KMS-11 (cell line): ENCODE results near the gene CNOT1.

Experiments
- H2AFZ ChIP-seq: fragments of 200-600 bp; sonication (generic); 2 replicates; pipeline ENCODE4 v1.6.1; 2016; ENCODE audit warnings: antibody characterized with exemption, mixed run types, low read depth
- H3K27ac ChIP-seq: fragments of 200-600 bp; sonication (generic); 2 replicates; pipeline ENCODE4 v1.6.1; 2016; ENCODE audit warnings: mild to moderate bottlenecking, mixed run types
- H3K27me3 ChIP-seq: fragments of 200-600 bp; sonication (generic); 2 replicates; pipeline ENCODE4 v1.6.1; 2017; ENCODE audit warnings: mild to moderate bottlenecking, low read depth, mixed run types, moderate library complexity; ENCODE audit not compliant: insufficient read depth
- H3K36me3 ChIP-seq: fragments of 200-600 bp; sonication (generic); 2 replicates; pipeline ENCODE4 v1.6.1; 2017; ENCODE audit warnings: mild to moderate bottlenecking, mixed run types; ENCODE audit not compliant: insufficient read depth
- H3K4me1 ChIP-seq: fragments of 200-600 bp; sonication (generic); 2 replicates; pipeline ENCODE4 v1.6.1; 2016; ENCODE audit warnings: mild to moderate bottlenecking, low read depth, mixed run types; ENCODE audit not compliant: poor library complexity, severe bottlenecking
- H3K4me2 ChIP-seq: fragments of 200-600 bp; sonication (generic); 2 replicates; pipeline ENCODE4 v1.7.0; 2016; ENCODE audit warnings: mild to moderate bottlenecking, mixed run types
- H3K4me3 ChIP-seq: fragments of 200-600 bp; sonication (generic); IDR thresholded peaks from 2 replicates; pipeline ENCODE4 v1.6.1; 2017; ENCODE audit warnings: low read depth, low read length, mixed read lengths; ENCODE audit not compliant: insufficient read depth
- H3K79me2 ChIP-seq: fragments of 200-600 bp; sonication (generic); 2 replicates; pipeline ENCODE4 v1.6.1; 2016; ENCODE audit warnings: low read depth, mixed run types; ENCODE audit not compliant: insufficient read depth
- H3K9ac ChIP-seq: fragments of 200-600 bp; sonication (generic); 2 replicates; pipeline ENCODE4 v1.6.1; 2016; ENCODE audit warnings: mild to moderate bottlenecking, mixed run types
- H4K20me1 ChIP-seq: fragments of 200-600 bp; sonication (generic); 2 replicates; pipeline ENCODE4 v1.6.1; 2016; ENCODE audit warnings: mild to moderate bottlenecking, mixed run types; ENCODE audit not compliant: insufficient read depth
- CTCF ChIP-seq: fragments of 200-600 bp; sonication (generic); conservative IDR thresholded peaks from 2 replicates; pipeline ENCODE4 v1.6.1; 2017; ENCODE audit warnings: low read depth, mild to moderate bottlenecking, antibody characterized with exemption, low read length, moderate library complexity, mixed read lengths

Gene CNOT1

GRCh38 chr16:58485184-58485887 is 144.3 kb downstream of the CNOT1 start:
- Histone ChIP-seq H3K4me1 (no peaks in the 10 kb centered on the region), H3K36me3 (no peaks in the 10 kb centered on the region), H3K79me2 (no peaks in the 10 kb centered on the region), H4K20me1 (no peaks in the 10 kb centered on the region), H3K27ac (no peak overlapping the region), H2AFZ (no peak overlapping the region), H3K4me3 (no peak overlapping the region), H3K27me3 (no peaks in the 10 kb centered on the region), H3K4me2 (no peak overlapping the region), H3K9ac (no peak overlapping the region)
- no peak for TF ChIP-seq CTCF

GRCh38 chr16:58481931-58482330 is 147.7 kb downstream of the CNOT1 start:
- H3K27me3 ChIP-seq, result no peaks in the 10 kb centered on the region
- H3K4me3 ChIP-seq, result no peak overlapping the region
- no peak overlapping the region for H2AFZ ChIP-seq
- no peaks in the 10 kb centered on the region for H3K36me3 ChIP-seq
- no peak overlapping the region for H3K27ac ChIP-seq
- no peaks in the 10 kb centered on the region for H3K79me2 ChIP-seq
- H3K4me1 ChIP-seq, result no peaks in the 10 kb centered on the region
- no peak for TF ChIP-seq CTCF
- H3K9ac ChIP-seq, result no peak overlapping the region
- no peaks in the 10 kb centered on the region for H4K20me1 ChIP-seq
- no peak overlapping the region for H3K4me2 ChIP-seq

- H3K4me1 ChIP-seq, result no peaks in the 10 kb centered on the region
- H2AFZ ChIP-seq, result no peak overlapping the region
- H3K4me3 ChIP-seq, result no peak overlapping the region
- no peak for TF ChIP-seq CTCF
- H3K79me2 ChIP-seq, result no peaks in the 10 kb centered on the region
- no peaks in the 10 kb centered on the region for H3K36me3 ChIP-seq
- no peaks in the 10 kb centered on the region for H4K20me1 ChIP-seq
- no peak overlapping the region for H3K9ac ChIP-seq
- no peak overlapping the region for H3K4me2 ChIP-seq
- H3K27ac ChIP-seq, result no peak overlapping the region
- H3K27me3 ChIP-seq, result no peaks in the 10 kb centered on the region
Observed at GRCh38 chr16:58481226-58481869, 148.3 kb downstream of the CNOT1 start.

GRCh38 chr16:58478427-58478826 is 151.2 kb downstream of the CNOT1 start:
- no peak for TF ChIP-seq CTCF

More at GRCh38 chr16:58478427-58478826, 151.2 kb downstream of the CNOT1 start:
- H4K20me1 ChIP-seq, result no peaks in the 10 kb centered on the region
- no peaks in the 10 kb centered on the region for H3K36me3 ChIP-seq
- H3K79me2 ChIP-seq, result no peaks in the 10 kb centered on the region
- no peaks in the 10 kb centered on the region for H3K27me3 ChIP-seq
- H3K4me1 ChIP-seq, result no peaks in the 10 kb centered on the region
- no peak overlapping the region for H2AFZ ChIP-seq
- no peak overlapping the region for H3K9ac ChIP-seq
- no peak overlapping the region for H3K27ac ChIP-seq
- no peak overlapping the region for H3K4me2 ChIP-seq
- no peak overlapping the region for H3K4me3 ChIP-seq
